ENCODE data around the gene DDAH1. TPM values are rescaled to one million over a fixed set of nuclear protein-coding genes. Genes with fewer than 3 reads are reported as not detected.

The DDAH1 gene
- total and polyA plus RNA-seq, 2 of the 8 experiments (the other 6 are each of a cell fraction or from before 2014, with no cell fraction given) = 22.8 to 54.5 TPM

- H2BK5ac ChIP-seq (ENCODE audit: low read depth, low read length) = no peak overlapping the region
- H4K91ac ChIP-seq (replicated peaks; ENCODE audit: insufficient read length, low read length) = no peak overlapping the region
- no peak overlapping the region for H3K56ac ChIP-seq (replicated peaks; ENCODE audit: insufficient read length, low read depth, low read length)
- H3K9me3 ChIP-seq (ENCODE audit: insufficient read depth in 2 of 2, low read depth in 1 of 2, low read length in 1 of 2) = no peaks in the 10 kb centered on the region
- no peak overlapping the region for H2BK15ac ChIP-seq (ENCODE audit: low read length)
- H2BK12ac ChIP-seq (ENCODE audit: low read depth, low read length) = no peak overlapping the region
- no peaks in the 10 kb centered on the region; a peak in 1 of 4 replicates for H3K79me2 ChIP-seq (ENCODE audit: control insufficient read depth in 1 of 2, insufficient read depth in 2 of 2, low read length in 2 of 2)
- peak overlapping the region; percentile 47 for H2BK120ac ChIP-seq (replicated peaks; ENCODE audit: low read depth, low read length)
- FAIRE-seq (no peak), DNase-seq (ENCODE audit: low read depth in 1 of 2, low spot score in 2 of 2) (no peak)
- no peaks in the 10 kb centered on the region for H3K23me2 ChIP-seq (ENCODE audit: low read depth, low read length)
- ChIA-PET CTCF (ENCODE audit: partially characterized antibody) (interaction anchor here (0.6 to 2.3 kb wide), 2 partner anchors 13 to 37 kb away, joined by 5 to 6 read pairs; no protein-coding TSS in a partner anchor), POLR2A (ENCODE audit: partially characterized antibody) (no interaction called here)
- no peaks in the 10 kb centered on the region for H3K36me3 ChIP-seq (ENCODE audit: control insufficient read depth in 2 of 4, insufficient read depth in 4 of 4, low read length in 3 of 4)
- no peak overlapping the region for H4K8ac ChIP-seq (ENCODE audit: extremely low read depth, insufficient read depth, low read length)
- peaks cover 2 to 10% (median 5%) of the 10 kb centered on the region in 4 experiments; a peak in 6 of 7 replicates for H3K4me1 ChIP-seq (replicated peaks in 1 of 4; ENCODE audit: control insufficient read depth in 3 of 4, insufficient read depth in 4 of 4, low read length in 3 of 4)
- H3K27me3 ChIP-seq (replicated peaks in 1 of 4; ENCODE audit: control insufficient read depth in 3 of 4, extremely low read depth in 1 of 4, insufficient read depth in 3 of 4, low read length in 3 of 4) = no peaks in the 10 kb centered on the region
- no peak overlapping the region for H2AFZ ChIP-seq (ENCODE audit: low read length)
- H3K27ac ChIP-seq (ENCODE audit: low read depth, low read length) = no peak overlapping the region
- TF ChIP-seq TAF7 (optimal IDR thresholded peaks at IDR 0.05; ENCODE audit: borderline replicate concordance, low read depth, low read length) (no peak), BCL11A (IDR thresholded peaks at IDR 0.05; ENCODE audit: low read depth in 2 of 2, low read length in 2 of 2) (no peak), USF2 (IDR thresholded peaks at IDR 0.05; ENCODE audit: low read length) (no peak), SP2 (IDR thresholded peaks at IDR 0.05; ENCODE audit: low read length) (no peak), PHF8 (conservative IDR thresholded peaks at IDR 0.05; ENCODE audit: low read depth, low read length) (no peak), BACH1 (IDR thresholded peaks at IDR 0.05; ENCODE audit: low read length) (no peak), SAP30 (IDR thresholded peaks at IDR 0.05; ENCODE audit: insufficient read depth, insufficient replicate concordance, low read length) (no peak)
- 100% methylated on average over 1 of the region's 1 CpG; no CpG with 5 or more reads in 1 of the 2 experiments for WGBS, 2 experiments (ENCODE audit: extremely low coverage in 1 of 2, insufficient coverage in 1 of 2, insufficient read length in 1 of 2, insufficient replicate concordance in 2 of 2, low coverage in 1 of 2, low lambda C conversion rate in 2 of 2, missing lambda C conversion rate in 1 of 2)
- H3K4ac ChIP-seq (replicated peaks; ENCODE audit: insufficient read length, low read depth, low read length) = no peak overlapping the region
- H3K23ac ChIP-seq (ENCODE audit: insufficient read length) = no peak overlapping the region
- H4K20me1 ChIP-seq (replicated peaks in 1 of 2; ENCODE audit: control insufficient read depth in 1 of 2, insufficient read depth in 2 of 2, low read length in 2 of 2) = no peaks in the 10 kb centered on the region
- H3K4me3 ChIP-seq (ENCODE audit: extremely low read depth in 1 of 4, insufficient read depth in 2 of 4, low read depth in 3 of 4, low read length in 4 of 4) = no peak overlapping the region
- no peak overlapping the region for H4K5ac ChIP-seq (ENCODE audit: insufficient read length, low read depth, low read length)
- no peaks in the 10 kb centered on the region; the same call in 1 of the 2 replicates for H3K79me1 ChIP-seq (ENCODE audit: low read depth, low read length)
- no peak overlapping the region for H3K9ac ChIP-seq (replicated peaks in 1 of 4; ENCODE audit: extremely low read depth in 1 of 4, low read depth in 3 of 4, low read length in 3 of 4)
- no peak overlapping the region for H3K18ac ChIP-seq (ENCODE audit: extremely low read depth, low read length)
- H2BK20ac ChIP-seq (ENCODE audit: low read length) = no peak overlapping the region
- H3K14ac ChIP-seq (ENCODE audit: insufficient read length) = no peak overlapping the region
- H3K4me2 ChIP-seq (ENCODE audit: insufficient read depth in 1 of 2, low read depth in 2 of 2, low read length in 2 of 2) = no peak overlapping the region
- H2AK5ac ChIP-seq (ENCODE audit: low read depth, low read length) = no peak overlapping the region
These were observed 51.8 kb downstream of the DDAH1 start for GRCh38 chr1:85413169-85413568.
